Muscle layer of duodenum (tissue), 2 donors: ENCODE measurements around the gene MATN1.
A peak's percentile ranks its signal among the peaks of the same experiment; 100 is the strongest.

ENCODE experiments used
- H3K27ac ChIP-seq: one replicate; pipeline ENCODE4 v1.7.0; 2013; ENCODE audit warnings: mild to moderate bottlenecking, low read length
- H3K27me3 ChIP-seq: one replicate; pipeline ENCODE4 v1.7.0; 2013; ENCODE audit warnings: low read depth, mild to moderate bottlenecking, control low read depth, low read length
- H3K36me3 ChIP-seq, 2 donors: one replicate each; pipeline ENCODE4 v1.7.0; 2013; ENCODE audit warnings: low read length in 2 of 2, control low read depth in 1 of 2, mild to moderate bottlenecking in 1 of 2; ENCODE audit not compliant: insufficient read depth in 2 of 2, control insufficient read depth in 1 of 2
- H3K4me1 ChIP-seq, 2 donors: one replicate each; pipeline ENCODE4 v1.7.0; 2013; ENCODE audit warnings: low read length in 2 of 2, mild to moderate bottlenecking in 2 of 2, control low read depth in 1 of 2, moderate library complexity in 1 of 2; ENCODE audit not compliant: insufficient read depth in 2 of 2, control insufficient read depth in 1 of 2
- H3K4me3 ChIP-seq, 2 donors: one replicate each; pipeline ENCODE4 v1.7.0; 2013; ENCODE audit warnings: low read length in 2 of 2, low read depth in 1 of 2, mild to moderate bottlenecking in 1 of 2
- H3K9me3 ChIP-seq, 2 donors: one replicate each; pipeline ENCODE4 v1.7.0; 2013; ENCODE audit warnings: low read length in 2 of 2, control low read depth in 1 of 2, mild to moderate bottlenecking in 1 of 2; ENCODE audit not compliant: control insufficient read depth in 1 of 2
- donor health status: healthy.

MATN1 gene

GRCh38 chr1:30719406-30720270 is 3.7 kb downstream of the MATN1 start:
- peaks cover 0 to 2% of the 10 kb centered on the region in 2 donors for H3K36me3 ChIP-seq
- H3K4me3 ChIP-seq: peak overlapping the region; percentile 60 to 67

GRCh38 chr1:30718636-30719405 is 4.6 kb downstream of the MATN1 start:
- Histone ChIP-seq H3K4me3 (peak overlapping the region; percentile 60 to 67), H3K4me1 (peaks cover 3 to 6% of the 10 kb centered on the region in 2 donors), H3K27me3 (no peaks in the 10 kb centered on the region), H3K36me3 (no peaks in the 10 kb centered on the region), H3K9me3 (peaks cover 0 to 10% of the 10 kb centered on the region in 2 donors), H3K27ac (peak overlapping the region; percentile 92)

More at GRCh38 chr1:30719406-30720270, 3.7 kb downstream of the MATN1 start:
- Histone ChIP-seq H3K4me1 (peaks cover 3 to 6% of the 10 kb centered on the region in 2 donors), H3K27me3 (no peaks in the 10 kb centered on the region), H3K9me3 (peaks cover 0 to 10% of the 10 kb centered on the region in 2 donors), H3K27ac (peak overlapping the region; percentile 92)

- H3K27me3 ChIP-seq: no peaks in the 10 kb centered on the region
- no peak overlapping the region for H3K27ac ChIP-seq
- peaks cover 3 to 6% of the 10 kb centered on the region in 2 donors for H3K4me1 ChIP-seq
- peaks cover 0 to 10% of the 10 kb centered on the region in 2 donors for H3K9me3 ChIP-seq
- no peaks in the 10 kb centered on the region for H3K36me3 ChIP-seq
- peak overlapping the region in 1 of 2 donors; percentile 26 for H3K4me3 ChIP-seq
Measured at GRCh38 chr1:30718091-30718635, 5.2 kb downstream of the MATN1 start.

GRCh38 chr1:30716646-30717045 is 6.7 kb downstream of the MATN1 start:
- H3K4me3 ChIP-seq: no peak overlapping the region
- no peaks in the 10 kb centered on the region for H3K36me3 ChIP-seq
- H3K9me3 ChIP-seq: peaks cover 0 to 10% of the 10 kb centered on the region in 2 donors
- no peak overlapping the region for H3K27ac ChIP-seq
- H3K27me3 ChIP-seq: no peaks in the 10 kb centered on the region
- H3K4me1 ChIP-seq: peaks cover 3 to 6% of the 10 kb centered on the region in 2 donors

GRCh38 chr1:30715886-30716285 is 7.5 kb downstream of the MATN1 start:
- no peaks in the 10 kb centered on the region for H3K27me3 ChIP-seq
- H3K4me1 ChIP-seq: peaks cover 3 to 6% of the 10 kb centered on the region in 2 donors
- H3K9me3 ChIP-seq: peaks cover 0 to 10% of the 10 kb centered on the region in 2 donors
- H3K36me3 ChIP-seq: no peaks in the 10 kb centered on the region
- no peak overlapping the region for H3K4me3 ChIP-seq
- H3K27ac ChIP-seq: no peak overlapping the region

- H3K4me3 ChIP-seq: no peak overlapping the region
Measured at GRCh38 chr1:30715216-30715615, 8.2 kb downstream of the MATN1 start.

GRCh38 chr1:30714536-30715090 is 8.8 kb downstream of the MATN1 start:
- Histone ChIP-seq H3K27ac (no peak overlapping the region), H3K36me3 (no peaks in the 10 kb centered on the region), H3K27me3 (no peaks in the 10 kb centered on the region), H3K9me3 (peaks cover 0 to 10% of the 10 kb centered on the region in 2 donors), H3K4me3 (no peak overlapping the region), H3K4me1 (peaks cover 3 to 4% of the 10 kb centered on the region in 2 donors)

More at GRCh38 chr1:30715216-30715615, 8.2 kb downstream of the MATN1 start:
- H3K4me1 ChIP-seq: peaks cover 3 to 6% of the 10 kb centered on the region in 2 donors
- H3K27me3 ChIP-seq: no peaks in the 10 kb centered on the region
- H3K27ac ChIP-seq: no peak overlapping the region
- H3K9me3 ChIP-seq: peaks cover 0 to 10% of the 10 kb centered on the region in 2 donors
- no peaks in the 10 kb centered on the region for H3K36me3 ChIP-seq

GRCh38 chr1:30714025-30714424 is 9.4 kb downstream of the MATN1 start:
- no peaks in the 10 kb centered on the region for H3K36me3 ChIP-seq
- H3K4me3 ChIP-seq: no peak overlapping the region
- peaks cover 0 to 10% of the 10 kb centered on the region in 2 donors for H3K9me3 ChIP-seq
- H3K27ac ChIP-seq: no peak overlapping the region
- H3K27me3 ChIP-seq: no peaks in the 10 kb centered on the region
- H3K4me1 ChIP-seq: no peaks in the 10 kb centered on the region

- no peaks in the 10 kb centered on the region for H3K4me1 ChIP-seq
- H3K9me3 ChIP-seq: peaks cover 0 to 10% of the 10 kb centered on the region in 2 donors
- no peak overlapping the region for H3K4me3 ChIP-seq
- no peaks in the 10 kb centered on the region for H3K36me3 ChIP-seq
- H3K27me3 ChIP-seq: no peaks in the 10 kb centered on the region
- H3K27ac ChIP-seq: no peak overlapping the region
Measured at GRCh38 chr1:30713311-30713710, 10.1 kb downstream of the MATN1 start.

- Histone ChIP-seq H3K36me3 (no peaks in the 10 kb centered on the region), H3K9me3 (peaks cover 0 to 10% of the 10 kb centered on the region in 2 donors), H3K27me3 (no peaks in the 10 kb centered on the region), H3K4me3 (no peak overlapping the region), H3K27ac (no peak overlapping the region), H3K4me1 (peaks cover 0 to 7% of the 10 kb centered on the region in 2 donors)
Measured at GRCh38 chr1:30712583-30712982, 10.8 kb downstream of the MATN1 start.

- Histone ChIP-seq H3K4me1 (peaks cover 0 to 7% of the 10 kb centered on the region in 2 donors), H3K27me3 (no peaks in the 10 kb centered on the region), H3K4me3 (no peak overlapping the region), H3K27ac (no peak overlapping the region), H3K9me3 (peaks cover 0 to 4% of the 10 kb centered on the region in 2 donors), H3K36me3 (no peaks in the 10 kb centered on the region)
Measured at GRCh38 chr1:30710407-30710806, 13.0 kb downstream of the MATN1 start.
